Measurements from ENCODE around the gene ZNF576.
A peak's percentile ranks its signal among the peaks of the same experiment; 100 is the strongest.
"Not testable (repeated sequence)": the region's sequence is repeated elsewhere in the genome, so short reads cannot be mapped to it uniquely, and the experiment has no call there.

The ZNF576 gene, protein sequence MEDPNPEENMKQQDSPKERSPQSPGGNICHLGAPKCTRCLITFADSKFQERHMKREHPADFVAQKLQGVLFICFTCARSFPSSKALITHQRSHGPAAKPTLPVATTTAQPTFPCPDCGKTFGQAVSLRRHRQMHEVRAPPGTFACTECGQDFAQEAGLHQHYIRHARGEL

DNA sequence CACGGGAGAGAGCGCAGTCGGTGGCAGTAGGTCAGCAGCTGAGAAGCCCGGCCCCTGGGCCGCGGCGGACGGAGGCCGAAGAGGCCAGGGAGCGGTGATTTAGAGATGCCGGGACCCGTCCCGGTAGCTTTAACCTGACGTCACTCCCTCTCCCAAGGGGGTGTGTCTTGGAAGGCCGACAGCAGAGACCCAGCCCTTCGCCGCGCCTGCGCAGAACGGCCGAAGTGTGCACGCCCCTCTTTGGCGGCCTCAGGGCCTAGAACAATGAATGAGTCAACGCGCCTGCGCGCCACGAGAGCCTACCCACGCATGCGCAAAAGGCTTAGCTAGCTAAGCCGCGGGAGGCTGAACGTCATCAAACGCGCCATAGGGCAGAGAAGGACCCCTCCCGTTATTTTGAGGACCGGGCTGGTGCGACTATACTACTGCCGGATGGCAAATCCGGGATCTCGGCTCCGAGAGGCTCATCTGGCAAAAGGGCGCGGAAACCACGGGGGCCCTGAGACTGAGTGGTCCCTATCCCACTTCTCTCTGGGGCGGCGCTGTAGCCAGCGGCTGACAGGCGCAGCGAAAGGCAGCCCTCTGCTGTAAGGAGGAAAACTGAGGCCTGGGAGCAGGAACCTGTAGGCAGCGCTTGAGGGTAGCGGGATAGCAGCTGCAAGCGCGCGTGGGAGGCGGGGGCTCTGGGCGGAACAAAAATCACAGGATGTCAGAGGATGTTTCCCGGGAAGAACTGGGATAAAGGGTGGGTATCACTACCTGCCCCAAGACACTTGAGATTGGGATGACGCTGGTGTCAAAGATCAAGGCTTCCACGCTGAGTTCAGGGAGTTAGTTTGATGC, at the start of gene ZNF576, which contains the start of gene IRGQ:
Gene ZNF576, plus strand, starts transcription at position 597 of the 843 bp plus-strand sequence. CDS start 514 bp downstream, outside the sequence.
Gene IRGQ, minus strand, starts transcription at position 136 of the 843 bp plus-strand sequence. CDS start 796 bp downstream, outside the sequence.
- DNase-seq = peak; percentile 100

DNA sequence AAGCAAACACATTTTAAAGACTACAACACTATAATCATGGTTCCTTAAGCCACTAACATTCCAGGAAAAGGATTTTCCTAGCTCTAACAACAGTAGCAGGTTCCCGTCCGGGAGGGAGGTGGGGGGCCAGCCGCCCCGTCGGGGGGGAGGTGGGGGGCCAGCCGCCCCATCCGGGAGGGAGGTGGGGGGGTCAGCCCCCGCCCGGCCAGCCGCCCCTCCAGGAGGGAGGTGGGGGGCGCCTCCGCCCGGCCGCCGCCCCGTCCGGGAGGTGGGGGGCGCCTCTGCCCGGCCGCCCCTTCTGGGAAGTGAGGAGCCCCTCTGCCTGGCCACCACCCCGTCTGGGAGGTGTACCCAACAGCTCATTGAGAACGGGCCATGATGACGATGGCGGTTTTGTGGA, 48.5 kb upstream of the ZNF576 start:
- DNase-seq = not testable (repeated sequence)

DNA sequence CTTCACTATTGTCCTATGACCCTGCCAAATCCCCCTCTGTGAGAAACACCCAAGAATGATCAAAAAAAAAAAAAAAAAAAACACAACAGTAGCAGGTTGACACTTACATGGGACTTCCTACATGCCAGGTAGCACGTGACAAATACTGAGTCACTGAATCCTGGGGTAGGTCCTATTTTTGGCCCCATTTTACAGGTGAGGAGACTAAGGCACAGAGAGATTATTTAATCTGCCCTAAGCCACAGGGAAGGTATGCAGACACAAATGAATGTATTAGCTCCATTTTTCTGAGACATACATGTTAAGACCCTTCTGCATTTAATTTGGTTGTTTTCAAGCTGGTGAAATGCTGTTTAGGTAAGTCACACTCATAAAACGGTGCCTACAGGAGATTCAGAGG, 47.7 kb upstream of the ZNF576 start:
- DNase-seq = no peak

DNA sequence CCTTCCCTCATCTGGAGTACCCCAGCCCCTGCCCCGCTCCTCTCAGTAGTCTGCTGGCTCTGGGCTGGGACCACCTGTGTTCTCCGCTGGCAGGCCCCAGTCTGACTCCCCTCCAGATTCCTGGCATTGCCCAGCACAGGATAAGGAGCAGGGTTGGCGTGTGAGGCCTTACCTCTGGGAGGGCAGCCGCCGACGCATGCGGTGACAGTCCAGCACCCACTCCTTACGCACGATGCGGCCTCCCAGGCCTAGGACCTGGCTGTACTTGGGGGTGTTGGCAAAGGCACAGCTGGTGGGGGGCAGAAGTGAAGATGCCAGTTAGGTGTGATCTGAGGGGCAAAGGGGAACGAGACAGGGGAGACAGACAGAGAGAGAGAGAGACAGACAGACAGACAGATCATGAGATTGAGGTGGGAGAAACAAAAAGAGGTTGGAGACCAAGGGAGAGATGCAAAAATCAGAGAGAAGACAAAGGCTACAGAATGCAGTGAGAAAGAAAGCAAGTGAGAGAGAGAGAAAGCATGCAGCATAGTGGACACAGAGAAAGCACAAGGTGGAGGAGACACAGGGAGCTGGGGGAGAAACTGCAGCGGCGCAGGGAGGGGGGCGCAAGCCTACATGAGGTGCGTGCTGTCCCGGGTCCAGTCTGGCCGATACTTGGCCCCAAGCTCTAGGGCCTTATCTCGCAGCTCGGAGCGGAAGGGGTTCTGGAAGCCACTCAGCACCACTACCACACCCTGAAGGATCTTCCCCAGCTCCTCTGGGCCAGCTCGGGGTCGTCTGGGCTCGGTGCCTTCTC, 44.8 kb upstream of the ZNF576 start:
- DNase-seq = no peak

DNA sequence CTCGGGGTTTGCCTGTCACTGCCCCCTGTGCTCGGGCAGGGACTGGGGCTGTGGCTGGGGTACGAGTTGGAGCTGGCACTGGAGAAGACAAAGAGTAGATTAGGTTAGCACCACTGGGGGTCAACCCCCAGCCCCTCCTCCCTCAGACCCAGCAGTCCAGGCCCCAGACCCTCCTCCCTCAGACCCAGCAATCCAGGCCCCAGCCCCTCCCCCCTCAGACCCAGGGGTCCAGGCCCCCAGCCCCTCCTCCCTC, 44.3 kb upstream of the ZNF576 start:
- no peak for DNase-seq

DNA sequence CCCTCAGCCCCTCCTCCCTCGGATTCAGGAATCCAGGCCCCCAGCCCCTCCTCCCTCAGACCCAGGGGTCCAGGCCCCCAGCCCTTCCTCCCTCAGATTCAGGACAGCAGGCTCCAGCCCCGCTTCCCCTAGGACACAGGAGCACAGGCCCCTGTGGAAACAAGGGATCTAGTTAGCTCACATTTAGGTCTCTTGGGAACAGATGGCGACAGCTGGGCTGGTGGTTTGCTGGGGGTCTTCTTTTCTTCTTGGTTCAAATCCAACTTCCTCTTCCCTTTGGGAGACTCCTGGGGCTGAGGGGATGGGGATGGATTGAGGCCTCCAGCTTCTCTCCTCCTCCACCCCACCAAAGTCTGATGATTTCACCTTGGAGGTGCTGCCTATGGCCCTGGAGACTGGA, 43.8 kb upstream of the ZNF576 start:
- no peak for DNase-seq

DNA sequence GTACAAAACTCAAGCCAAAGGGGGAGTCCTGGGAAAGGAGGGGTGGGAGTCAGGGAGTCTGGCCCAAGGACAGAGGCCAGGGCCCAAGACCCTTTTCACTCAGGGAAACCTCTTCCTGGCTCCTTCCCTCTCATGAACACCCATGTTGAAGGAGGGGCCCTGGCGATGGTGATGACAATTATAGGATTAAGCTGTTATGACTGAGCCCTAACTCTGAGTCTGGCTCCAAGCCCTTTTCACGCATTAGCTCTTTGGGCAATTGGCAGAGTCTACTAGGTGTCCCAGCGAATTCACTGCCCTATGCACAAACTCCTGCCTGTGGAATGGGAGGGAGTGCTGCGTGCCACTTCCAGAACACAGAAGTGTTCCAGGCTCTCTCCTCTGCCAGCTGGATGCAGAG, 42.7 kb upstream of the ZNF576 start:
- DNase-seq = no peak

DNA sequence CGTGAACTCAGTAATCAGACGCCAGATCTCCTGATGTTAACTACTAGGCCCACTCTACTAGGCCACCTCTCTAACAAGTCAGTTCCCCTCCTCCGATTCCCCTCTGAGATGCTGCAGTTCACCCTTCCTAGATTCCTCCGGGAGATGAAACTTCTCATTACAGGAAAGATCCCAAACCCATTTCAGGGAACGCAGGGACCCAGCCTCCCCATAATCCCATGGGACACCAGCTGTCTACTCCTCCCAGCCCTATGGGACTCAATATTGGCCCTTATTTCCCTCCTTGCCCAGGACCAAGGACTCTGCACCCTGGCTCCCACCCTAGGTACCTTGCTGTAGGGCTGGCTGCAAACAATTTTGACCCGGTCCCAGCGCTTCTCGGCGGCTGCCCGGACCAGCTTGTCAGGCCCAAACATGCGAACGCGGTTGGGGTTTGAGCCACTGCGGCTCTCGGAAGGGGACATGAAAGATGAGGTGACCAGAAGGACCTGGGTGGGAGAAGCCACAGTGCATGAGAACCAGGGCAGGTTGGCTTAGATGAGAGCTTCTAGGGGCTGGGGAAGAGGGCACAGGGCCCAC, 42.0 kb upstream of the ZNF576 start:
- no peak for DNase-seq

DNA sequence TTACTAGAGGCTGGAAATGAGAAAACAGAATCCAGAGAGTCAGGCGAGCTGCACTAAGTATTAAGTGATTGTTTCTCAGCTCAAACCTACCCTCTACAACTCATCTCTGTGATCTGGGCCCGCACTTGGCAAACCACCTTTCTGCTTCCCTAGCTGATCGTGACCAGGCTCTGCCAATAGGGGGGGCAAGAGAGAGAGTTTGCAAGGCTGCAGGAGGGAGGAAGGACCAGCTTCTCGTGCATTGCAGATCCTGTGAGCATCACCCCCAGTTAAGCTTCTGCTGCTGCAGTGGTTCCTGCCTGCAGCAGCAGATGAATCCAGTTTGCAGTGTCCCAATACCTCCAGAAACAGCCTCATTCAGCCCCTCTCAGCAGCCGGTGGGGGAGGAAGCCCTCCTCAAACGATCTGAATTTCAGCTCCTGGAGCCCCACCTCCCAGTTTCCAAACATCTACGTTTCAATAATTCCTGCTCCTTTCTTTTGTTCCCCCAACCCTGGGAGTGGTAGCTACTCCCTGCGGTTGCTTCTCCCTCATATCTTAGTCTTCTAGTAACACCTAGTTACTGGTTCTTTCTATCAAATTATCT, 41.1 kb upstream of the ZNF576 start:
- DNase-seq = peak; percentile 90

DNA sequence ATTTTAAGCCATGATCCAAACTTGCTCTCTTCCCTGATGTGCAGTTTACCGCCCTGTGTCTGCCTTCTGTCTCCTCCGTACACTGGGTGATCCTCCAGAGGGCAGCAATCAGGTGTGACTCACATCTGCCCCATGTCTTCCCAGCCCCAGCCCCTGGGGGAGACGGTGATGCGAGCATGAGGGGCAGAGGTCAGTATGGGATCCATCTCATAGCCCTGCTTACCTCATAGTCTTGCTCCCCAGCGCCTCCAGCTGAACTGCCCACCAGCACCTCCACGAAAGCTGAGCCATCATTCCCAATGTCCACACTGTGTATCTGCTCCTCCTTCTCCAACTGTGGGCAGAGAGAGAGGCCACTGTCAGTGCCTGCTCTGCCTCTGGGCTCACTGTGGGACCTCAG, 35.7 kb upstream of the ZNF576 start:
- peak; percentile 49 for DNase-seq

DNA sequence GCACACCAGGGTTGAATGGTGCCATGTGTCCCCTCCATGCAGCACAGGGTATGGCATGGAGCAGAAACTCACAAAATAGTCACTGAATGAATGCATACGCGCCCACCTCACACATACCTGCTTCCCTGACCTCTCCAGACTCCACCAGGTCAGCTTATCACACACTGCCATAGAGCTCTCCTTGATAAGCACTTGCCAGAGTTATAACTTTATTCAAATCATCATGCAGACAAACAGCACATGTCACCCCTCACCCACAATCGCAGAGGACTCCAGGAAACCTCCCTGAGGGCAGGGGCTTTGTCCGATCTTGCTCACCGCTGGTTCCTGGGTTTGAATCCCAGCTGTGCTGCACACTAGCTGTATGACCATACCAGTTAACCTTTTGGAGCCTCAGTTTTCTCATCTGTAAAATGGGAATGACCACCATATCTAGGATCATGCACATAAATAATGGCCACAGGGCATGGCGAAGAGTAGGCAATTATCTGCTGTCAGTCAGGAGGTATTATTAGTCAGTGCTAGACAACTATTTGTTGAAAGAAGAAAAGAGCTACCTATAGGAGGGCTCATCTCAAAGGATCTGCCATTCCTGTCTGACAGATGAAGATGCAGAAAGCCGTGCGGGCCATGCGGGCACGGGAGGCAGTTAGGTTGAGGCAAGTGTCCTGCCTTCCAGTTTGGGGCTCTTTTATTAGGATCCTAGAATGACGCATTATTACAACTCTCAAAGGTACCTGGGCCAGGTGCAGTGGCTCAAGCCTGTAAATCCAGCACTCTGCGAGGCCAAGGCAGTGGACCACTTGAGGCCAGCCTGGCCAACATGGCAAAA, 35.0 kb upstream of the ZNF576 start:
- no peak for DNase-seq

DNA sequence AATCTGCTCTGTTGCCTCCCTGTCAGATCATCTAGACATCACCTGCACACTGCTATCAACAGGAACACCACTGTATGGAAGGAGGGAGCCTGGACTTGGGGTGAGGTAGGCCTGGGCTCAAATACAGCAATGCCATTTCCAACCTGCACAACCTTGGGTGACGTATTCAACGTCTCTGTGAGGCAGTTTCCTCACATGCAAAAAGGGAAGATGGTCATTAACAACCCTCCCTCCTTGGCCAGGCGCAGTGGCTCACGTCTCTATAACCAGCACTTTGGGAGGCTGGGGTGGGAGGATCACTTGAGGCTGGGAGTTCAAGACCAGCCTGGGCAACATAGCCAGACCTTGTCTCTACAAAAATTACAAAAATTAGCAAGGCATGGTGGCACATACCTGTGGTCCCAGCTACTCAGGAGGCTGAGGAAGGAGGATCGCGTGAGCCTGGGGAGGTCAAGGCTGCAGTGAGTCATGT, 34.1 kb upstream of the ZNF576 start:
- DNase-seq = peak; percentile 23

DNA sequence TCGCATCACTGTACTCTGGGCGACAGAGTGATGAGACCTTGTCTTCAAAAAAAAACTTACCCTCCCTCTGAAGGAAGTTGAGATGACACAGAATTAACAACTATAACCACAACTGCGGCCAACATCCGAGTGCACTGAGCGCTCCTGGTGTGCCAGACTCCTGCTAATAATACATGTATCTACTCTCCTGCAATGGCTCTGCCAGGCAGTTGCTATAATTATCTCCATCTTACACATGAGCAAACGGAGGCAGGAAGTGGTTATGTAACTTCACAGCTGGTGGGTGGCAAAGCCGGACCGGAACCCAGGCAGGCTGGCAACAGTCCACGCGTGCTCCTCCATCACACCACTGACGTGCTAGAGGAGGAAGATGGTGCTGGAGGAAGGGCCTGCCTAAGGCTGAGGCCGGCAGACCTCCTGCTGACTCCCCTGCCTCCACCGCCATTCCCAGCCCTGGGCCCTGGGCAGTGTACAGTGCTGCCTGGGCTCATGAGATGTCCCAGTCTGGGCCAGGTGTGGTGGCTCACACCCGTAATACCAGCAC, 33.6 kb upstream of the ZNF576 start:
- peak; percentile 87 for DNase-seq

DNA sequence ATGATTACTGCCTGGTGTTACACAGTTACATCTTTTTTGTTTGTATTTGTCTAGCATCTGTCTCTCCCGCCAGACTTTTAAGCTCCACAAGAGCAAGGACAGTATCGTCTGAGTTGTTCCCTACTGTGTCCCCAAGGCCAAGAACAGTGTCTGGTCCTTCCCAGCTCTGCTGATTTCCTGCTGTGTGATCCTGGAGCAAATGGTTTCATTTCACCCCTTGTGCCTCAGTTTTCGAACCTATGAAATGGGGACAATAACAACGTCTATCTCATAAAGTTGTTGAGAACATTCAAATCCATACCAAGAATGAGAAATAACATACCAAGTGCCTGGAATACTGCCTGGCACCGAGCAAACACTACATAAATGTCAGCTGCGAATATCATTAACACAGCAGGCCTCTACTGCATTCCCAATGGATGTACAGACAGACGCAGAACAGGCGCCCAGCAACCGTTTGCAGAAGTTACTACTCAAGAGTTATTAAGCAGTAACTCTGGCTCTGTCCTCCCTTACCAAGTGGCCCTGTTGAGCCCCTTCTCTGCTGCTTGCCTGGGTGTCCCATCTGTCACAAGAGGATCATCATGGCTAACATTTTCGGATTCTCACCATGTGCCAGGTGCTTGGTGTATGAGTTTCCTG, 32.5 kb upstream of the ZNF576 start:
- no peak for DNase-seq

DNA sequence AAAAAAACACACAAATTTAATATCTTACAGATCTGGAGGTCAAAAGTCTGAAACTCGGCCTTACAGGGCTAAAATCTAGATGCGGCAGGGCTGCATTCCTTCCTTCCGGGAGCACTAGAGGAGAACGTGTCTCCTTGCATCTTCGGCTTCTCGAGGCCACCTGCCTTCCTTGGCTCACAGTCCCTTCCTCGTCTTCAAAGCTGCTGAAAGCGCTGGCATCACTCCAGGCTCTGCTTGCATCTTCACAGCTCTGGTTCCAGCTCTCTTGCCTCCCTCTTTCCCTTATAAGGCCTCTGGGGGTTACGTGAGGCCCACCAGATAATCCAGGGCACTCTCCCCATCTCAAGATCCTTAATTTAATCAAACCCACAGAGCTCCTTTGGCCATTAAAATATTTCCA, 31.6 kb upstream of the ZNF576 start:
- peak; percentile 33 for DNase-seq

DNA sequence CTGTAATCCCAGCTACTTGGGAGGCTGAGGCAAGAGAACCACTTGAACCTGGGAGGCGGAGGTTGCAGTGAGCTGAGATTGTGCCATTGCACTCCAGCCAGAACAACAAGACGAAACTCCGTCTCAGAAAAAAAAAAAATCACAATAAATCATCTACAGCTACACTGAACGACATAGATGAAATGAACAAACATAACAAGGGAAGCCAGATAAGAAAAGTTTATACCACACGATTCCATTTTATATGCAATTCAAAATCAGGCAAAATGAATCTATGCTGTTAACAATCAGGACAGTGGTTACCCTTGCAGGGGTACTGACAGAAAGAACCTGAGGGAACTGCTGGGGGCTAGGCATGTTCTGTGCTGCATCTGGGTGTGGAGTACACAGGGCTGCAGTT, 26.7 kb upstream of the ZNF576 start:
- no peak for DNase-seq

DNA sequence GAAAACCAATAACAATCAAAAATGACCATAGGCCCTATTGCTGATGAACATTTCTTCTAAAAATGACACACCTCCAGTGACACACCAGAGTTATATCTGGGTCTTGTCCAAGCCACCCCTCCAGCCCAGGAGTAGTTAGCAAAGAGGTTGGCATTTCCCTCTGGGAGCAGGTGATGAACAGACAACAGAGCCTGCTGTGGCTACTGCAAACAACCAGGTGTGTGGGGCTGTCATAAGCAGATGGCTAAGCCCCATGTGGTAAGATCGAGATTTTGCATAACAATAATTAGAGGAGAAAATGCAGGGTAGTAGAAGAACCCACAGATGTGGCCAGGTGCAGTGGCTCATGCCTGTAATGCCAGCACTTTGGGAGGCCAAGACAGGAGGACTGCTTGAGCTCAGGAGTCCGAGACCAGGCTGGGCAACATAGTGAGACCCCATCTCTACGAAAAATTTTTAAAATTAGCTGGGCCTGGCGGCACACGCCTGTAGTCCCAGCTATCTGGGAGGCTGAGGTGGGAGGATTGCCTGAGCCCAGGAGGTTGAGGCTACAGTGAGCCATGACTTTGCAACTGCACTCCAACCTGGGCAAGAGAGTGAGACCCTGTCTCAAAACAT, 26.1 kb upstream of the ZNF576 start:
- DNase-seq = no peak

DNA sequence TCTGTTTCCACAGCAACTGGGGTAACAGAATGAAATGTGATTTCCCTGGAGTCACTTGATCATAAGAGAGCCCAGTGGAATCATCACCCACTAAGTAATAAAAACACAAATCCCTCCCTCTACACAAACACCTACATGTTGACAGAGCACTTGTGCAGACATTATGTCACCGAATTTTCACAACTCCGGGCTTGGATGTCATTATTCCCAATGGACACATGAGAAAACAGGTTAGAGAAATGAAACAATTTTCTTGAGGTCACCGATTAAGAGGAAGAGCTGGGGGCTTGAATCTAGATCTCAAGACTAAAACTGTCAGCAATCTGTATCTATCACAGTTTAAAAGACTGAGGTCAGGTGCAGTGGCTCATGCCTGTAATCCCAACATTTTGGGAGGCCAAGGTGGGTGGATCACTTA, 24.2 kb upstream of the ZNF576 start:
- DNase-seq = no peak

DNA sequence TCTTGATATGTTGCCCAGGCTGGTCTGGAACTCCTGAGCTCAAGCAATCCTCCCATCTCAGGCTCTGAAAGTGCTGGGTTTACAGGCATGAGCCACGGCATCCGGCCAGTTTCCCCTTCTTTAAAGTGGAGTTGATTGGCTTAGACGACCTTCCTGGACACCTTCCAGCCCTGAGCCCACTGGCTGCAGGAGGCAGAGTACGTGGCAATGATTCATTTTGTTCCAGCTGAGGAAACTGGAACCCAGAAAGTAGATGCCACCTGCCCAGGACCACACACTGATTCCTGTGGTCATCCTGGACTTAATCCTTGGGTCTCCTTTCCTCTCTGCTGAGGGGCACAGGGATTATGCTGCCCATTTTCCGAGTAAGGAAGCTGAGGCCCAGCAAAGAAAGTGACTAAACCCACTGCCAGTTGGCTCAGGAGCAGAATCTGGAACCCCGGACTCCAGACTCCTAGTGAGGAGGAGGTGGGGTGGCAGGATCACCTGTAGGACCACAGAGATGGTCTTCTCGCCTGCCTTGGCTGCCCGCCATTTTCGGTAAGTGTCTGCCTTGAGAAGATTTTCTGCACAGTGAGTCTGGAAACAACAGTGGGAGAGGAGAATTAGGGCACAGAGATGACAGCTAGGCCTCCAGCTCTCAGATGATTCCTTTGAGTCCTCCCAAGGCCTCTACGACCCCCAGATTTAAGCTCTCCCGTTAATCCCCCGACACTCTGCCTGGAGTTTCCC, 21.8 kb upstream of the ZNF576 start:
- DNase-seq = no peak
